Panc1 (cell line): ENCODE results near the gene DUSP3. TPM values are rescaled to one million over a fixed set of nuclear protein-coding genes. Genes with fewer than 3 reads are reported as not detected.

Source experiments
- ATAC-seq: fragments of 200-7000 bp; cut with Tn5 transposase; 2 replicates; pipeline ENCODE4 v1.9.1; 2020; ENCODE audit warnings: mild to moderate bottlenecking, moderate library complexity
- BruUV-seq: library from RNA; stranded (reverse); fragments of 400-500 nt; replicated peaks from 2 replicates; lab custom pipeline; 2021; lab: Mats Ljungman, UMichigan
- CTCF ChIA-PET: fragments of 300-600 bp; sonication (Branson Sonifier 250); formaldehyde crosslinking; loops from one replicate; lab custom pipeline; 2022; ENCODE audit warnings: antibody characterized with exemption; lab: Charles Lee
- POLR2A ChIA-PET: fragments of 300-600 bp; sonication (Branson Sonifier 250); formaldehyde crosslinking; loops from one replicate; lab custom pipeline; 2022; ENCODE audit warnings: antibody characterized with exemption; lab: Charles Lee
- DNase-seq: peaks from one replicate; pipeline ENCODE4 v3.0.0-alpha.2; 2010; ENCODE audit warnings: low read depth, low spot score
- H3K27ac ChIP-seq: 2 replicates; pipeline ENCODE4 v1.5.1; 2011; ENCODE audit warnings: mild to moderate bottlenecking, low read length, inconsistent platforms
- H3K27me3 ChIP-seq: fragments of 200-500 bp; sonication (Bioruptor generic); 2 replicates; pipeline ENCODE4 v1.6.0; 2014; ENCODE audit warnings: low read length, inconsistent platforms; ENCODE audit not compliant: control insufficient read depth, insufficient read depth
- H3K36me3 ChIP-seq: fragments of 200-500 bp; sonication (Bioruptor generic); 2 replicates; pipeline ENCODE4 v1.5.1; 2014; ENCODE audit warnings: inconsistent platforms, mild to moderate bottlenecking, low read length, moderate library complexity; ENCODE audit not compliant: control insufficient read depth, insufficient read depth
- H3K4me1 ChIP-seq: 2 replicates; pipeline ENCODE4 v1.5.1; 2011; ENCODE audit warnings: inconsistent platforms, mild to moderate bottlenecking, low read length, moderate library complexity; ENCODE audit not compliant: control insufficient read depth, insufficient read depth
- H3K4me3 ChIP-seq, 2 experiments: 2 replicates each; pipeline ENCODE4 v1.5.1; 2011 to 2012; ENCODE audit warnings: low read depth in 2 of 2, low read length in 2 of 2, mild to moderate bottlenecking in 2 of 2, inconsistent platforms in 1 of 2, moderate library complexity in 1 of 2
- H3K9me3 ChIP-seq: fragments of 200-500 bp; sonication (Bioruptor generic); 2 replicates; pipeline ENCODE4 v1.5.1; 2014; ENCODE audit warnings: low read depth, mild to moderate bottlenecking, inconsistent platforms, low read length, moderate library complexity; ENCODE audit not compliant: control insufficient read depth, insufficient read depth
- CTCF ChIP-seq: fragments of 450-650 bp; IDR thresholded peaks from 2 replicates; pipeline ENCODE4 v1.5.1; 2017; ENCODE audit warnings: mild to moderate bottlenecking
- POLR2AphosphoS5 ChIP-seq: IDR thresholded peaks from 2 replicates; pipeline ENCODE4 v1.6.1; 2012; ENCODE audit warnings: mild to moderate bottlenecking, low read depth, low read length, moderate library complexity
- REST ChIP-seq, 2 experiments: IDR thresholded peaks; 2 replicates each; pipeline ENCODE4 v1.6.1; 2011 to 2012; ENCODE audit warnings: low read depth in 2 of 2, control low read depth in 1 of 2, low read length in 1 of 2, mild to moderate bottlenecking in 1 of 2, moderate library complexity in 1 of 2; ENCODE audit not compliant: insufficient read depth in 1 of 2
- SIN3A ChIP-seq: IDR thresholded peaks from 2 replicates; pipeline ENCODE4 v1.6.1; 2012; ENCODE audit warnings: low read depth, mild to moderate bottlenecking, low read length, moderate library complexity, borderline replicate concordance; ENCODE audit not compliant: insufficient read depth
- TCF7L2 ChIP-seq: IDR thresholded peaks from 2 replicates; pipeline ENCODE4 v1.6.1; 2011; ENCODE audit warnings: mild to moderate bottlenecking, low read depth, low read length, inconsistent platforms
- in situ Hi-C: cut with HindIII; loops from 2 replicates; pipeline ENCODE4 v1.10.0; 2016; ENCODE audit warnings: low sequenced_read_pairs, low pct_unique_long_range_greater_than_20kb
- intact Hi-C: fragments of 100-400 bp; cut with micrococcal nuclease; formaldehyde crosslinking; loops from one replicate; pipeline ENCODE4 v1.10.0; 2022; ENCODE audit not compliant: unreplicated experiment
- total RNA-seq: library from RNA; stranded (reverse); gene quantifications from one replicate; pipeline ENCODE4 v1.2.1, GENCODE V29; 2021; ENCODE audit not compliant: unreplicated experiment

The DUSP3 gene
- total RNA-seq, 1 experiment from 2014 or later: 41.6 TPM

GRCh38 chr17:43722870-43723665 is 55.7 kb downstream of the DUSP3 start:
- intact Hi-C loops (no loop called here), in situ Hi-C loops (no loop called here)
- Histone ChIP-seq H3K4me1 (0 out of 2 replicates have a peak, but pooled peaks cover 2% of the 10 kb centered on the region), H3K36me3 (no peaks in the 10 kb centered on the region), H3K9me3 (no peaks in the 10 kb centered on the region), H3K27me3 (no peaks in the 10 kb centered on the region), H3K27ac (no peak overlapping the region), H3K4me3 (no peak overlapping the region)
- ATAC-seq: no peak
- no TSS peak for BruUV-seq
- no peak for DNase-seq
- ChIA-PET CTCF (no interaction called here), POLR2A (interaction anchor here (0.7 kb wide), 1 partner anchor 144 kb away, joined by 3 read pairs; no protein-coding TSS in a partner anchor)
- TF ChIP-seq POLR2AphosphoS5: no peak
- TF ChIP-seq SIN3A: no peak
- no peak for TF ChIP-seq TCF7L2
- TF ChIP-seq REST (IDR thresholded peaks at IDR 0.05; ENCODE audit: insufficient read depth in 1 of 2, low read depth in 2 of 2, low read length in 1 of 2): no peak
- no peak for TF ChIP-seq CTCF

- Histone ChIP-seq H3K9me3 (no peaks in the 10 kb centered on the region), H3K4me3 (no peak overlapping the region), H3K27ac (no peak overlapping the region), H3K4me1 (0 out of 2 replicates have a peak, but pooled peaks cover 2% of the 10 kb centered on the region), H3K36me3 (no peaks in the 10 kb centered on the region), H3K27me3 (no peaks in the 10 kb centered on the region)
- TF ChIP-seq SIN3A (no peak), TCF7L2 (no peak), CTCF (no peak), REST (IDR thresholded peaks at IDR 0.05; ENCODE audit: insufficient read depth in 1 of 2, low read depth in 2 of 2, low read length in 1 of 2) (no peak), POLR2AphosphoS5 (no peak)
- in situ Hi-C loops: no loop called here
- BruUV-seq: no TSS peak
- intact Hi-C loops: no loop called here
- ChIA-PET POLR2A (no interaction called here), CTCF (no interaction called here)
- DNase-seq (no peak), ATAC-seq (no peak)
Observed at GRCh38 chr17:43722269-43722619, 56.5 kb downstream of the DUSP3 start.
